ENCODE data around the gene ACOT11.

DNA sequence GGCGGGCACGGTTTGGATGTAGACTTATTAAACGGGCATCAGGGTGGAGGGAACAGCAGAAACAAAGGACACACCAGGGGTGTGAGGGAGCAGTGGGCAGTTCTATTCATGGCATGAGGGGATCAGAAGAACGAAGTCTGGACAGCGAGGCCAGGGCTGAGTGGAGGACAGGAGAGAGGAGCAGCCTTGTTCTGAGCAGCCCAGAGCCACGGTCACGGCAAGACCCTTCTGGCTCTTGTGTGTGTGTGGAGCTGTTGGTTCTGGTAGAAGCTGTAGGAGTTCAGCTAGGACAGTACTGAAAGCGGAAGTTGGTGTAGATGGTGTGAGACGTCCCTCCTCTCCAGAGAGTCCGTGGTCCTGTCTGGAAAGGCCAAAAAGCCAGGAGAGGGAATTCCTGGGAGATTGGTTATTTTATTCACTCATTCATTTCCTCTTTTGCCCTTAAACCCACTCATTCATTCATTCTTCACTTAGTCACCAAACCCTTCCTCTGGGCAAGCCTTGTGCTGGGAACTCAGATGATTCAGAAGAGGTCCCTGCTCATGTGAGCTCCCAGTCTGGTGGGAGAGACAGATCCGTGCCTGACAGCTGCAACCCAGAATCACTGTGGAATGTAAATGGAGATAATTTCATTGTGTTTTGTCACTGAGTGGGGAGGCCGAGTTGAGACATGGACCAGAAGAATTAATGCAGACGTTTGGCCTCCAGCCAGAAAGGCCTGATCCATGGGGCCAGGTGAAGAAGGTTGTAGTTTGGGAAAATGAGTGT lies 4.1 kb upstream of the ACOT11 start:
- TF ChIP-seq CTBP1 (IDR thresholded peaks at IDR 0.05; ENCODE audit: borderline replicate concordance) (no peak), HDGF (IDR thresholded peaks at IDR 0.05; ENCODE audit: borderline replicate concordance) (no peak), FOXK2 (IDR thresholded peaks at IDR 0.05) (no peak), ARNT (IDR thresholded peaks at IDR 0.05) (no peak), SP1 (IDR thresholded peaks at IDR 0.05) (no peak), LEF1 (IDR thresholded peaks at IDR 0.05; ENCODE audit: borderline replicate concordance) (no peak), ELF4 (IDR thresholded peaks at IDR 0.05) (no peak), L3MBTL2 (conservative IDR thresholded peaks at IDR 0.05) (no peak)

Data from HEK293T (cell line).